IgD-negative memory B cell (primary cell): ENCODE data around the gene PVALB. TPM values are rescaled to one million over a fixed set of nuclear protein-coding genes. Genes with fewer than 3 reads are reported as not detected.

ENCODE experiments used
- H3K27ac Mint-ChIP-seq, 3 donors: one replicate each; pipeline ENCODE4 v1.8.0; 2020 to 2022; ENCODE audit warnings: mild to moderate bottlenecking in 3 of 3, mixed read lengths in 3 of 3, moderate library complexity in 1 of 3
- H3K27me3 Mint-ChIP-seq: one replicate; pipeline ENCODE4 v1.8.0; 2021; ENCODE audit warnings: mixed read lengths
- H3K36me3 Mint-ChIP-seq: one replicate; pipeline ENCODE4 v1.8.0; 2020; ENCODE audit warnings: mild to moderate bottlenecking, mixed read lengths
- H3K4me1 Mint-ChIP-seq, 3 donors: one replicate each; pipeline ENCODE4 v1.8.0; 2020 to 2022; ENCODE audit warnings: mixed read lengths in 3 of 3, mild to moderate bottlenecking in 1 of 3
- H3K4me3 Mint-ChIP-seq, 4 donors: one replicate each; pipeline ENCODE4 v1.8.0; 2020 to 2022; ENCODE audit warnings: mild to moderate bottlenecking in 4 of 4, mixed read lengths in 4 of 4, moderate library complexity in 3 of 4
- H3K9me3 Mint-ChIP-seq, 3 donors: one replicate each; pipeline ENCODE4 v1.8.0; 2020 to 2021; ENCODE audit warnings: mixed read lengths in 3 of 3, mild to moderate bottlenecking in 1 of 3
- polyA plus RNA-seq: library from polyadenylated mRNA; unstranded; fragments of 300-500 nt; fragmentation: Illumina TruSeq; gene quantifications from one replicate; pipeline ENCODE4 v1.2.3, GENCODE V29; 2021

Gene PVALB
- polyA plus RNA-seq, 1 donor from 2014 or later: not detected

DNA sequence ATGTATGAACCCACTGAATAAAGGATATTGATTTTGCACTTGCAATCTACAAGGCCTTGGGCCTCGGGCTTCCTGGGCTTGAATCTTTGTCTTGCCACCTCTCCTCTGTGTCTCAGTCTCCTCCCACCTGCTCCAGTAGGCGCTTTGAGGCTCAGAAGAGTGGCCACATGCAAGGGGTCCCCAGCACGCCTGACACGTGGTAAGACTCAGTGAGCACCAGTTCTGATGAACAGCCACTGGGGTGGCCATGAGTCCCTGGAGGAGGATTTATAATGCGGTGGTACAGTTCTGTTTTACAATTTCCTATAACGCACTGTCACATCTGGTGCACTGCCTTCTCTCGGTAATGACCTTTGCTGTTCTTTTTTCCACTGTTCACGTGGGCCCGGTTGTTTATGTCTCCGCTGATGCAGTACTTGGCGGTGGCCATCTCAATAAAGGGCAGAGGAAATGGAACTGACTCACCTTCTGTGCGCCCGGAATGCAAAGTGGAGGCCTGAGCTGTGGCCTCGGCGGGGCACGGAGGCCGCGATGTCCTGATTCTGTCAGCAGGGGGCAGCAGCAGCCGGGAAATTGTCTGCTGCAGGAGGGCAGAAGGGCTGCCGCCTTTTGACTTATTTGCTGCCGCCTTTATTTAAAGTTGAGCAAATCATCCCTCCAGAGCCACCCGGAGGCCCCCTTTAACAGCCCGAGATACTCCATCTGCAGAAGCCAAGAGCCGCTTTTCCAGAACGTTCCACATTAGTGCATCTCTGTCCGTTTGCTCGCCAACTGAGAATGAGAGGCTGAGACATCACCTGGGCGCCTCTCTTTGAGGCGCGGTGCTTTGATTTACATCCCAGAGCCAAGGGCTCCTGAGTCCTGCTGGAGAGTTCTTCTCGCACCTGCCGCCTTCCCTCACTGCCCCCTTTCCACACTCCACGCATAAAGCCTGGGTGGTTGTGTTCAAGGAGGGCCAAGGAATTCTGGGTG, 34.9 kb downstream of the PVALB start:
- peaks cover 6 to 16% (median 8%) of the 10 kb centered on the region in 3 donors for H3K4me1 Mint-ChIP-seq
- H3K27ac Mint-ChIP-seq: peak overlapping the region in 1 of 3 donors; percentile 11
- peaks cover 3% of the 10 kb centered on the region for H3K27me3 Mint-ChIP-seq
- no peaks in the 10 kb centered on the region for H3K9me3 Mint-ChIP-seq
- H3K4me3 Mint-ChIP-seq: peak overlapping the region in 1 of 4 donors; percentile 0
- H3K36me3 Mint-ChIP-seq: no peaks in the 10 kb centered on the region

DNA sequence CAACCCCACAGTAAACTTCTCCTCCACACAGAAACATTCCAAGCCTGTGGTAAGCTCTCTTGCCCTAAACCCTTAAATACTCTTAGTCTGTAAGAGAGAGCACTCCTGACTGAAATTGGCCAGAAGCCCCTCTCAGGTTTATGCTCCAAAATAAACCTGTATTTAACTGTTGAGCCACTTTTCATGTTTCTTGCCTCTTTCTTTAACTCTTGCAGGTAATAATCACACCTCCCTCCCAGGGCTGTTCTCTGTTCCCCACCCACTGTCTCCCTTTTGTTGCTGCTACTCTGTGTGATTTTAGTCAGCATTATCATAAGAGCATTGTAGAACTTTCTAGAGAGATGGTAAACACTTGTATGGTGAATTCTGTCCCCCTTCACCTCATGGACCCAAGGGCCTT, 38.8 kb downstream of the PVALB start:
- no peaks in the 10 kb centered on the region for H3K27me3 Mint-ChIP-seq
- H3K9me3 Mint-ChIP-seq: no peaks in the 10 kb centered on the region
- peak overlapping the region in 1 of 3 donors; percentile 50 for H3K27ac Mint-ChIP-seq
- peaks cover 3% of the 10 kb centered on the region for H3K36me3 Mint-ChIP-seq
- peak overlapping the region in 1 of 4 donors; percentile 48 for H3K4me3 Mint-ChIP-seq
- H3K4me1 Mint-ChIP-seq: peaks cover 15 to 24% (median 22%) of the 10 kb centered on the region in 3 donors

DNA sequence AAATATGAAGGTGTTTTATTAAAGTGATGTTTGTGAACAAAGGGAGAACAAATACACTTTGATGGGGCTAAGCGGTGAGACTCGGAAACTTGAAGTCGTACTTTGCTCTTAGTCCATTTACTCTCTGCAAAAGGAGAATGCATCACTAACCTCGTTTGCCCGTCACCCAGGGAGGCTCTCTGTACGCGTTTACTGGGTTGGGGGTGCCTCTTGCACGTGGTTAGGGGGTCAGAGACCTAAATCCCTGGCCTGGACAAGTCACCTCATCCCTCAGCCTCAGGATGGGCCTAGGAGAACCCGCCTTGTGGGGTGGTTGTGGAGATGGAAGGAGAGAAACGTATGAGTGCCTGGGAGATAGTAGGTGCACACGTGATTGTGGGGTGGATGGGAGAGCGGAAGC, 40.1 kb downstream of the PVALB start:
- Mint-ChIP-seq H3K27ac (peak overlapping the region; percentile 83 to 97 (median 96)), H3K27me3 (no peaks in the 10 kb centered on the region), H3K4me3 (peak overlapping the region; percentile 80 to 98 (median 92)), H3K4me1 (peaks cover 10 to 16% (median 16%) of the 10 kb centered on the region in 3 donors), H3K36me3 (peaks cover 3% of the 10 kb centered on the region), H3K9me3 (no peaks in the 10 kb centered on the region)

DNA sequence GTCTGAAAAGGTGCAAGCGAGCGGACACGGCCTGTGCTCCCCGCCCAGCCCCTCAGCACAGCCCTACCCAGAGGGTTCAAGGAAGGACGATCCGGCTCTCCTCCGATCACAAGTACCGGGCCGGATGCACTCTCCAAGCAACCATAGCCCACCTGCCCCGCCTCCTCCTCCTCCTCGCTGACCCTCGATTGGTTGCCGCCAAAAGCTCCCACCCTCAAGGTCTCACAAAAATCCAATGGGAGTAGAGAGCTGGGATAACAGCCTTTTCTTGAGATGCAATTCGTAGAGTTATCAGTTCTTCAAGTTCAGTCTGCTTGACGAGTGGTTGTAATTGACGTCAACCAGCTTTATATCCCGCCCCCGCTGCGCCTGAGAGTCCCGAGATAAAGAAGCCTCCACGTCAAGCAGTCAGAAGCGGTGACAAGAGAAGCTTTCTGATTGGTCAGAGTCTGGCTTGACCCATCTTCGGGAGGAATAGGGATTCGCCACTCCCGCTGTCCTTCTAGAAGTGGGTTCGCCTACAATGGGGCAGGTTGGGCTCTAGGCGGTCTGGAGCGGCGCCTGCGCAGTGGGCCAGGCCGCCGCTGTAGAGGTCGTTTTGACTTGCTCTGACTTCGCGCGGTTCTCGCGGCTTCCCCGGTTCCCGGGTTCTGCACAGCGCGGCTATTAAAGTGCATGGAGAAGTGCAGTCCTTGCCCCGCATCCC, 40.7 kb downstream of the PVALB start, which contains the start of gene IFT27:
TSS of gene IFT27 (minus strand) at position 156 of the 706 bp plus-strand sequence. CDS start 412 bp downstream, outside the sequence.
- H3K36me3 Mint-ChIP-seq: peaks cover 5% of the 10 kb centered on the region
- peak within 1 kb of the TSS; percentile 83 to 97 (median 96) for H3K27ac Mint-ChIP-seq
- no peaks in the 10 kb centered on the region for H3K9me3 Mint-ChIP-seq
- peaks cover 9 to 16% (median 14%) of the 10 kb centered on the region in 3 donors for H3K4me1 Mint-ChIP-seq
- H3K27me3 Mint-ChIP-seq: no peaks in the 10 kb centered on the region
- peak within 1 kb of the TSS; percentile 80 to 98 (median 92) for H3K4me3 Mint-ChIP-seq

DNA sequence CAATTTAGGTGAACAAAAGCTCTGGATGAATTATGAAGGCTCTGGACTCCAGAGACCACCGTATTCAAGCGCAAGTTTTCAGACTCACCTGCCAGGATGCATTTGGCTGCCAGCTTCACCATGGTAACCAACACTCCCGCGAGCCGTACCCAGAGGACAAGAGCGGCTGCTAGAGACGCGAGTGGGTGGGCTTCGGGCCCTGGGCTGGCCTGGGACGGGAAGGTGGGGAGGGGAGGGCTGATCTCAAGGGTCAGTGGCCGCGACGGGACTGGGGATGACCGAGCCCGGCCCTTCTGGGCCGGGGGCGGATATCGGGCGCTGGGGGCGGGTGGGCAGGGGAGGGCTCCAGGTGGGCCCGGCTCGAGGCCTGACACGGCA, 41.3 kb downstream of the PVALB start:
- H3K27ac Mint-ChIP-seq: peak overlapping the region; percentile 83 to 96 (median 93)
- H3K4me3 Mint-ChIP-seq: peak overlapping the region; percentile 80 to 98 (median 92)
- H3K4me1 Mint-ChIP-seq: peaks cover 9 to 16% (median 14%) of the 10 kb centered on the region in 3 donors
- no peaks in the 10 kb centered on the region for H3K27me3 Mint-ChIP-seq
- H3K9me3 Mint-ChIP-seq: no peaks in the 10 kb centered on the region
- H3K36me3 Mint-ChIP-seq: peaks cover 5% of the 10 kb centered on the region

DNA sequence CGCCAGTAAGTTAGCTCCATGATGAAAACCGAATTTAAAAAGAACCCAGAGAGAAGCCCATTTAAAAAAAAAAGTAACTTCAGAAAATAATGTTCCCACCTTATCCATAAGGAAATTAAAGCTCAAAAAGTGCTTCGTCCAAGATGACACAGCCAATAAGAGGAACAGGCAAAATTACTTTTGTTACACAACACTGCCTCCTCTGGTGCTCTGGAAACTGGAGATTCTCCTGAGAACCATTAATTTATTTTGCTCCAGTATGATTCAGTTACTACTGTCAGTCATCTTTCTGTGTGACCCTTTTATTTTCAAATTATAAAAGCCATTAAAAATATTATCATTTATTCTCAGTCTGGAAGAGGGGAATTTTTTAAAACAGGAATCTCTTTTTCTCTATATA, 42.9 kb downstream of the PVALB start:
- H3K4me1 Mint-ChIP-seq: peaks cover 9 to 17% (median 14%) of the 10 kb centered on the region in 3 donors
- no peak overlapping the region for H3K27ac Mint-ChIP-seq
- H3K4me3 Mint-ChIP-seq: peak overlapping the region in 1 of 4 donors; percentile 56
- peaks cover 5% of the 10 kb centered on the region for H3K36me3 Mint-ChIP-seq
- H3K27me3 Mint-ChIP-seq: no peaks in the 10 kb centered on the region
- H3K9me3 Mint-ChIP-seq: no peaks in the 10 kb centered on the region

DNA sequence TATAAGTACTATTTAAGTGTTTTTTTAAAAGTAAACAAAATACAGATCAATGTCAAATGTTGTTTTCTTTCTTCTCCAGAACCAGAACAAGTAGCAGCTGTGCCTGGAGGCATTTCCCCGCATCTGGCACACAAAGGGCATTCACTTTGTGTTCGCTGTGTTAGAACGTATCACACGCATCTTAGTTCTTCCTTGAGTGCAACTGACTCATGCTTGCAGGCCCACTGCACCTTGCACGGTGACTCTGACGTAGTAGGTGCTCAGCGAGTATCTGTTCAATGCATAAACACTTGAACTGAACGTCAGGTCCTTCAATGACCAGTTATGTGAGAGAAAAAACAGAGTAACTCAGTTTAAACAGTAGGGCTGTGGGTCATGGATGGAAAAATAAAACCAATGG, 44.4 kb downstream of the PVALB start:
- Mint-ChIP-seq H3K27me3 (no peaks in the 10 kb centered on the region), H3K36me3 (peaks cover 5% of the 10 kb centered on the region), H3K9me3 (no peaks in the 10 kb centered on the region), H3K27ac (no peak overlapping the region), H3K4me1 (peaks cover 9 to 18% (median 14%) of the 10 kb centered on the region in 3 donors), H3K4me3 (peak overlapping the region in 1 of 4 donors; percentile 32)

DNA sequence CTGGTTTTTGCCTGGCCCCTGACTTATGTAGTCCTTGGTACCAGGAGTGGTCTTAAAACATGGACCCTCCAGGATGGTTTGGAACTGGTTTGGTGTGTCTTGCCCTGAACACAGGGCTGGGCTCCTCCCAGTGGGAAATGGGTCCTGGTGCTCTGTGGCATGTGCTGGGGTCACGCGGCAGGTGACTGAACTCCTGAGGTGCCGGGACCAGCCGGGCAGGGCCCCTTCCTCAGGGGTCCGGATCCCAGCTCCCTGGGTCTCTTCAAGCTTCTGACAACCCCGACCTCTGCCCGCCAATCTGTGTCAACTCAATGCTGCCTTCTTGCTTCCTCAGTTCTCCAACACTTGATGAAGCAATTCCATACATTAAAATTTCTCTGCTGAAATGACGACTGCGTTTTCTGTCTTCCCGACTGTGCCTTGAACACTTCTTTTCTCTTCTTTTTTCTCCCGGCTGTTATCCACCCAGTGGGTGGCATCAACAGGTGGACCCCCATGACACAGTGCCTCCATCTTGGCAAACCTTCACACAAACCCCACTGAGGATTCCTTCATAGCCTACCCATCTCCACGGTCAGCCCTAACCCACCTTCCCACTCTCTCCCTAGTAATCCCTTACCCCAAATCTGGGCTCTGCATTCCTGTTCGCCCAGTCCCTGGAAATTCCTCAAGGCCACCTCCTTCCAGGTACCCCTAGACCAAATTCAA, 45.3 kb downstream of the PVALB start:
- Mint-ChIP-seq H3K9me3 (no peaks in the 10 kb centered on the region), H3K27ac (no peak overlapping the region), H3K36me3 (peaks cover 8% of the 10 kb centered on the region), H3K27me3 (no peaks in the 10 kb centered on the region), H3K4me3 (peak overlapping the region in 1 of 4 donors; percentile 71), H3K4me1 (peaks cover 8 to 17% (median 10%) of the 10 kb centered on the region in 3 donors)

DNA sequence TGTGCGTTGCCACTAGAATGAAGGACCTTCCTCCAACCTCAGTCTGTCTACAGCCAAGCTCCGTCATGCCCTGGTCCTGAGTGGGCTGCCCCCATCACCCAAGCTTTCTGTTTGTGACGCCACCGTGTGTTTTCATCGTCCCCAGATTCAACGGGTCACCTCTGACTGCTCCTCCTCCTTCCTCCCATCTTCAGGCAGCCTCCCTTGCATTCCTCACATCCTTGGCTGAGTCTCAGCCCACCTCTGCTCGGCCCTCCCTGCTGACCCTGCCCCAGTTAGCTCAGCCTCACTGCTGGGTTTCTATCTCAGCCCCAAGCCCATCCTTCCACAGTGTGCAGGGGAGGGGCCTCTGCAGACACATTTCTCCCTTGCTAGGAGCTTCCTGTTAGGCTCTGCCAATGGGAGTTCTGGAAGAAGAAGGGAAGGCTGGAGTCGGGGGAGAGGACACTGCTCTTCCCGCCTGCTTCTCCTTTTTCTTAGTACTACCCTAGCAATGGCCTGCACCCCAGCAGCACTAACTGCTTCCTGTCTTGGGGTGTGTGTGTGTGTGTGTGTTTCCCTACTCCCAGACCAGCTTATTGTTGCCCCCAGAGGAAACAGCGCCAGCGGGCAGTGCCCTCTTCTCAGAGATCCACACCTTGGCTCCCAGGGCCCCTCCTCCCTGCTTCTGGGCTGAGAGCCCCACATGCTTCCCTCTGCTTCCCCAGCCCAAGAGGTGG, 46.2 kb downstream of the PVALB start:
- Mint-ChIP-seq H3K4me3 (peak overlapping the region in 1 of 4 donors; percentile 71), H3K27me3 (no peaks in the 10 kb centered on the region), H3K36me3 (peaks cover 8% of the 10 kb centered on the region), H3K27ac (no peak overlapping the region), H3K9me3 (no peaks in the 10 kb centered on the region), H3K4me1 (peaks cover 4 to 13% (median 8%) of the 10 kb centered on the region in 3 donors)

DNA sequence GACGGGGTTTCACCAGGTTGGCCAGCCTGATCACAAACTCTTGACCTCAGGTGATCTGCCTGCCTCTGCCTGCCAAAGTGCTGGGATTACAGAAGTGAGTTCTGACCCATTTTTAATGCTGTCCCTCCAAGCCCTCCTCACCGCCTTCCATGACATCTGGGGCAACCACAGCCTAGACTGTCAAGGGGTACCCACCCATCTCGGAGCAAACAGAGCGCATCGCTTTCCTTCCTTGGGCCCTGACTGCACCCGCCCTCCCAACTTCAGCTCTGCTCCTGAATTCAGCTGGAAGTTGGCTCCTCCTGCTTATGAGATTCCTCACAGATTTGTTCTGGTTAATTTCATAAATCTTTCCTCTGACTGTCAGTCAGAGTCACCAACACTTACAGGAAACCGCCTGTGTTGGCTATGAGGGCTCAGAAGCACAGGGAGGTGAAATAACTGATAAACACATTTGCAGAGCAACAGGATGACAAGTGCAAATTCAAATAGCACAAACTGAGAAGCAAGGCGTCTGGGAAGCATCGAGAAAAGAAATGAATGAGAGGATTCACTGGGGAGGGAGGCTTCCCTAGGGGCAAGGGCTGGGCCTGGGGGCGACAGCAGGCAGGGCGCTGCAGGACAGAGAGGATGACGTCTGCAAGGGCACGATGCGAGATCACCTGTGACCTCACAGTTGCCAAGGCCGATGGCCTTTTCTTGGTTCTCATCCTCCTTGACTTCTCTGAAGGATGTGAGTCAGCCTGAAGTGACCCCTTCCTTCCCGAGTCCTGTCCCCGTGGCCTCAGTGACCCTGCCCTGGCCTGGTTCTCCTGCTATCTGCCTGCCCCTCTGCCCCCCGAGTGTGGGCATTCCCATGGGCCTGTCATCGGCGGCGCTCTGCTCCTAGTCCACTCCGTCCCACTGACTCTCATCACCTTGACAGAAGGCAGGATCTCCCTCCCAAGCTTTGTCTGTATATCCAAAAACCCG, 47.0 kb downstream of the PVALB start:
- peak overlapping the region in 1 of 3 donors; percentile 70 for H3K27ac Mint-ChIP-seq
- no peaks in the 10 kb centered on the region for H3K27me3 Mint-ChIP-seq
- H3K36me3 Mint-ChIP-seq: peaks cover 8% of the 10 kb centered on the region
- no peaks in the 10 kb centered on the region for H3K9me3 Mint-ChIP-seq
- peaks cover 0 to 7% (median 1%) of the 10 kb centered on the region in 3 donors for H3K4me1 Mint-ChIP-seq
- peak overlapping the region in 1 of 4 donors; percentile 71 for H3K4me3 Mint-ChIP-seq

DNA sequence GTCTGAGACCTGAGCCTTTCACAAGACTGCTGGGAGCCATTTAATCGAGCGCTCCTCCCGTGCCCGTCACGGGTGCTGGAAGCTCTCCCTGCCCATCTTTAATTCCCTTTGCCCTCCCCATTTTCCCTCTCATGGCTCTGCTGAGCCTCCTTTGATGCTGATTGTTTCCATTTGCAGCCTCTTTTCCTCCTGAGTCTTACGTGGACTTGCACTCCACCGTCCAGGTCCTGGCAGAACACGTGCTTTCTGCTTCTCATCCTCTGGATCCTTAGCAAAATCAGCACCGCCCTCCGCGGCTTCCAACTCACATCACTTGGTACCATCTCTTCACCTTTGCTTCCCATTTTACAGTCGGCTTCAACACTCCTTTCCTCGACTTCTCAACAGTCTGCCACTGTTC, 48.2 kb downstream of the PVALB start:
- Mint-ChIP-seq H3K27ac (no peak overlapping the region), H3K9me3 (no peaks in the 10 kb centered on the region), H3K27me3 (no peaks in the 10 kb centered on the region), H3K4me3 (no peak overlapping the region), H3K36me3 (peaks cover 5% of the 10 kb centered on the region), H3K4me1 (peaks cover 0 to 6% (median 0%) of the 10 kb centered on the region in 3 donors)

DNA sequence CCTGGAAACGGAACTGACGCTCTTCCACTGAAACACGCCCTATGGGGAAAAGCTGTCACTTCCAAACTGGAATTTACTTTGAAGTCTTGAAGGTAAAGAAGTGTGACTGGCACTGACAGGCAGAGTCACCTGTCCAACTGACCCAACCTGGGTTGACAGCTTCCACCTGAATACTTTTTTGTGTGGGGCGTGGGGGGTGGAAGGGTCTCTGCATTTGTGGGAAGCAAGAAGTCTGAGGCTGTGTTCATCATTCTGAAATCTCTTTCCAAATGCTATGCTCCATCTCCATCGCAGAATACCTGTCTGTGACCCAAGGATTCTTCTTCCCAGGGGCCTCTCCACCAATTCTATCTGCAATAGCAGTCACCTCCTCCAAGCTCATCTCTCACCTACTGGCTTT, 48.7 kb downstream of the PVALB start:
- Mint-ChIP-seq H3K27ac (no peak overlapping the region), H3K4me3 (no peak overlapping the region), H3K4me1 (peaks cover 0 to 6% (median 0%) of the 10 kb centered on the region in 3 donors), H3K36me3 (peaks cover 5% of the 10 kb centered on the region), H3K27me3 (no peaks in the 10 kb centered on the region), H3K9me3 (no peaks in the 10 kb centered on the region)
